HUES64 (cell line): ENCODE measurements around the gene RCAN2.

Experiments
- H3K27ac ChIP-seq: 2 replicates; pipeline ENCODE4 v1.7.0; 2013; ENCODE audit warnings: low read depth, low read length, inconsistent platforms
- H3K27me3 ChIP-seq: 2 replicates; pipeline ENCODE4 v1.6.1; 2013; ENCODE audit warnings: mild to moderate bottlenecking, low read length; ENCODE audit not compliant: insufficient read depth
- H3K36me3 ChIP-seq: 2 replicates; pipeline ENCODE4 v1.6.1; 2013; ENCODE audit warnings: mild to moderate bottlenecking, low read length; ENCODE audit not compliant: insufficient read depth
- H3K4me1 ChIP-seq: 2 replicates; pipeline ENCODE4 v1.6.1; 2013; ENCODE audit warnings: mild to moderate bottlenecking, low read length, moderate library complexity; ENCODE audit not compliant: insufficient read depth
- H3K4me3 ChIP-seq: 2 replicates; pipeline ENCODE4 v1.5.1; 2013; ENCODE audit warnings: mild to moderate bottlenecking, low read length, moderate library complexity
- H3K9ac ChIP-seq: 2 replicates; pipeline ENCODE4 v1.6.1; 2013; ENCODE audit warnings: mild to moderate bottlenecking, low read depth, low read length
- H3K9me3 ChIP-seq: 2 replicates; pipeline ENCODE4 v1.6.1; 2013; ENCODE audit warnings: low read depth, low read length; ENCODE audit not compliant: insufficient read depth
- WGBS: fragments of 150-250, 120-280 bp; methylation state at CpG from one replicate; pipeline ENCODE4 v1.1.7; 2013; ENCODE audit warnings: missing lambda C conversion rate; 5-methylcytosine and 5-hydroxymethylcytosine counted together

The RCAN2 gene

DNA sequence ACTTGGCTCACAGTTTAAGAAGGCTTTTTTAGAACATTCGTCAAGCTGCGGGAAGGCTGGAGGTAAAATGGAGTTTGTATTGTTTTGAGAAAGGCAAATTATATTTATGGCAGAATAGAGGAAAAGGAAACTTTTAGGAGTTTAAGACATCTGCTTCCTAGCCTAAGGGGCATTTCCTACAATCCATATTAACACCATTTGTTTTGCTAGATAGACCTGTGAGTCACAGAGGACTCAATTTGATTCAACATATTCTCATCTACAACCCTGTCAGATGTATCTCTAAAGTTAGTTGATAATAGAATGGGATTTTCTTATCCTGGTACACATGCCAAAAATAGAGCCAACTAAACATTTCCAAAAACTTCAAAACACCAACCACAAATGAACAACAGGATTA is 35.0 kb downstream of the RCAN2 start:
- no peak overlapping the region for H3K4me3 ChIP-seq
- H3K4me1 ChIP-seq, result no peaks in the 10 kb centered on the region
- no peak overlapping the region for H3K9ac ChIP-seq
- no peak overlapping the region for H3K27ac ChIP-seq
- WGBS, result 93% methylated on average over 2 of the region's 2 CpGs
- H3K36me3 ChIP-seq, result no peaks in the 10 kb centered on the region
- H3K27me3 ChIP-seq, result no peaks in the 10 kb centered on the region
- no peaks in the 10 kb centered on the region for H3K9me3 ChIP-seq

DNA sequence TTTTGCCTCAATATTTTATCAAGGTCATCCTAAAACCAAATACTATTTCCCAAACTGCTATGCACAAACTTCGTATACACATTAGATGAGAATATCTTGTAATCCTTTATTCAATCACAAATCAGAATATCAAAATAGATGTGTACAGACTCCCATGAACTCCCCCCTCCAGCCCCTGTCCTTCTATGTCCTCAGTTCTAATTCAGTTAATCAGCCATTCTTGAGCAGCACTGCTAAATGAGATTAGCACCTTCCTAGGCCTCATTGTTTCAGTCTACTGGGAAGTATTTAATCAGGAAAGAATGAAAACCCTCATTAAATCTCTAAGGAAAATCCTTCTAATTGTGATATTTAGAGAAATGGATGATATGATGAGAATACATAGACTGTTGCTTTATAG is 36.6 kb downstream of the RCAN2 start:
- Histone ChIP-seq H3K4me1 (no peaks in the 10 kb centered on the region), H3K27ac (no peak overlapping the region), H3K9me3 (no peaks in the 10 kb centered on the region), H3K4me3 (no peak overlapping the region), H3K27me3 (no peaks in the 10 kb centered on the region), H3K9ac (no peak overlapping the region), H3K36me3 (no peaks in the 10 kb centered on the region)
- 100% methylated on average over 1 of the region's 1 CpG for WGBS

DNA sequence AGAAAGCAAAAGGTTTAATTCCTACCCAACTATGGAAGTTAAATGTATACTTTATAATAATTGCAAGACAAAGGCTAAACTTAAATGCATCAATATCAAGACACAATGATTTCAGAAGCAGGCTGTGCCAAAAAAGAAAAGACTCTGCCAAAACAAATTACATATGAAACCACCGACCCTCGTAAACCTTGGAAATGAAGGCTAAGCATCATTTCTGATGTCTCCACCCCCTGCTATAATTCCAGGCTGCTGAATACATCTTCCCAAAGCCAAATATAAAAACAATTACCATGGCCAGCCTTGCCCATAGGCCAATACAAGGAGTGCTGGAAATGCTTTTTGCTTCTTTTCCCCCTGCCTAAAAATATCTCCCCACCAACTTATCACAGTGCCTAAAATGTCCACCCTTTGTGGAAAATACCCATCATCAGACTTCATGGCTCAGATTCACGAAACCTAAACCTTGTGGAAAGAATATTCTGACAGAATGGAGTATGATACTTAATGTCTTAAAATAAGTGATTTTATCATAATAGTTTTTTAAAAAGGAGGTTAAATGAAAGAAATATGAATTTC is 37.4 kb downstream of the RCAN2 start:
- H3K36me3 ChIP-seq, result no peaks in the 10 kb centered on the region
- no peaks in the 10 kb centered on the region; the same call in 1 of the 2 replicates for H3K9me3 ChIP-seq
- no peak overlapping the region for H3K4me3 ChIP-seq
- no peaks in the 10 kb centered on the region for H3K27me3 ChIP-seq
- H3K9ac ChIP-seq, result no peak overlapping the region
- 91% methylated on average over 2 of the region's 3 CpGs for WGBS
- no peaks in the 10 kb centered on the region for H3K4me1 ChIP-seq
- H3K27ac ChIP-seq, result no peak overlapping the region

DNA sequence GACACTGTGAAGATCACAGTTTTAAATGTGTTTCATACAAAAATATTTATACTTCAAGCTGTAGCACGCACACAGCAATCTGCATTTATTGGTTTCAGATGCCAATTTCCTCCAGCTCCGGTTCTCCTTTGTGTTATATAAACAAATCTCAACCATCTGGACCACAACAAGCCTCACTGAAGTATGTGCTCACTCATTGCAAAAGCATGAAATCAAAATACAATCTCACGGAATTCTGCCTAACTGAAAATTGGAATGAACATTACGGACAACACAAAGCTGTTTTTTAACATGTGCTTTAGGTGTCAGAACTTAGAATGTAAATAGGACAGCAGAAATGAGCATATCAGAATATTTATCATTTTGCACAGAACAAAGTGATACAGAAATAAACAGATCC is 38.0 kb downstream of the RCAN2 start:
- H3K27me3 ChIP-seq, result no peaks in the 10 kb centered on the region
- no peaks in the 10 kb centered on the region; the same call in 1 of the 2 replicates for H3K9me3 ChIP-seq
- no peaks in the 10 kb centered on the region for H3K36me3 ChIP-seq
- 85% methylated on average over 4 of the region's 4 CpGs for WGBS
- no peak overlapping the region for H3K4me3 ChIP-seq
- no peak overlapping the region for H3K27ac ChIP-seq
- no peaks in the 10 kb centered on the region for H3K4me1 ChIP-seq
- no peak overlapping the region for H3K9ac ChIP-seq

DNA sequence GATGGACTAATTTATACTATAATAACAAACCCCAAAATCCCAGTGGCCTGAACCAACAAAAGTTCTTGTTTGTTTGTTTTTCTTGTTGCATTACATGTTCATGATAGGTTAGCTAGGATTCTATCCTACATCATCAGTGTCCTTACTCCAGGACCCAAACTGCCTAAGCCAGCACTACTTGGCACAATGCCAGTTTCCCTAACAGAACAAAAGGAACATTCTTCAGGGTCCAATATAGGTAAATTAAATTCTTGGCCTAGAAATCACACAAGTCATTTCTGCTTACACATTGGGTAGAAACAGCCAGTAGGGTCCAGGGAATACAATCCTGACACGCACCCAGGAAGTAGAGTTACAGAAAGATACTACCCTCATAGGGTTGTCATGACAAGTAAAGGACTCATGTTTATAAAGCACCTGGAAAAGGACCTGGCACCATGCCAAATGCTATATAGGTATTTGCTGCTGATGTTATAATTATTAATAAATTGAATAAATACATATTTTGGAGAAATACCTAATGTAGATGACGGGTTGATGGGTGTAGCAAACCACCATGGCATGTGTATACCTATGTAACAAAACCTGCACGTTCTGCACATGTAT is 38.8 kb downstream of the RCAN2 start:
- Histone ChIP-seq H3K4me1 (no peaks in the 10 kb centered on the region), H3K4me3 (no peak overlapping the region)
- 100% methylated on average over 3 of the region's 3 CpGs for WGBS

DNA sequence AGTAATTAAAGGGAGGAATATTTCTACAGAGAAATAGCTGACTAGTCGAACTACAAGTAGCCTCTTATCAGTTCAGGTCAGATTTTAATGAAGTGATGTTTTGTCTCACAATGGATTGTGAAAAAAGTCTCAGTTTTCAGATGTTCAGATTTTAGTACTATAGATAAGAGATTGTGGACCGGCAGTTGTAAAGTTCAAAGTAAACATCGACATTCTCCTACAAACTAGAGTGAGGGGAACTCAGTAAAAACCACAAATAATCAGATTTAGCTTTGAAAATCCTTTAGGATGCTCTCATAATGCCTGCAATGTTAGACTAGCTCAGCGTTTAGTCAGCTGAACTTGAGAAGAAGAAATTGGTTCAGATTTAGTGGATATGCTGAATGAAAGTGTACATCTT is 39.9 kb downstream of the RCAN2 start:
- Histone ChIP-seq H3K9ac (no peak overlapping the region), H3K27ac (no peak overlapping the region), H3K36me3 (no peaks in the 10 kb centered on the region), H3K4me1 (no peaks in the 10 kb centered on the region), H3K9me3 (peaks cover 6% of the 10 kb centered on the region; the same call in 1 of the 2 replicates), H3K4me3 (no peak overlapping the region), H3K27me3 (no peaks in the 10 kb centered on the region)
- 96% methylated on average over 4 of the region's 4 CpGs for WGBS

More for the DNA sequence above, 38.8 kb downstream of the RCAN2 start:
- Histone ChIP-seq H3K9ac (no peak overlapping the region), H3K27ac (no peak overlapping the region), H3K36me3 (no peaks in the 10 kb centered on the region), H3K9me3 (no peaks in the 10 kb centered on the region; the same call in 1 of the 2 replicates), H3K27me3 (no peaks in the 10 kb centered on the region)

DNA sequence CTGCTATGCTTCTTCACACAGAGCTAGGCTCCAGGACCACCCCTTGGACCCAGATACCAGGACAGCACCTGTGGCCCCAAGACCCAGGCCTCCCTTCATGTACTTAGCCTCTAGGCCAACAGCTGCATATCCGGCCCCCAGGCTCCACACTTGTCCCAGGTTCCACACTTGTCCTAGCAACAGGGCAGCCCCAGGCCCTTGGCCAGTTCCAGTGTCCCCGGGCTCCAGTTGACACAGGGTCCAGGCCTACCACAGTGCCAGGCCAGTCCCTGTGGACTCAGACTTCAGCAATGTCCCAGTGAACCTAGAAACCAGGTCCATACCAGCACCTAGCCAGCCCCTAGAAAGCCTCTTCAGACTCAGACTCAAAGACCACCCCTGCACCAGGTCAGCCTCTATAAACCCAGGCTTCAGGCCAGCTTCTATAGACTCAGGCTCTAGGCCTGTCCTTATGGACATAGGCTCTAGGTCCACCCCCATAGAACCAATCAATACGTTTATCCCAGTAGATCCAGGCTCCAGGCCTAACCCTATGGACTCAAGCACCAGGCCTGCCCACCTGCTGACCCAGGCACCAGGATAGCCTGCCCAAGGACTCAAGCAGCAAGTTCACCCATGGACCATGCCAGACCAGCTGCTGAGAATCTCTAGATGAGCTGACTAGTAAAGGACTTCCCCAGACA is 46.3 kb downstream of the RCAN2 start:
- Histone ChIP-seq H3K4me3 (no peak overlapping the region), H3K36me3 (no peaks in the 10 kb centered on the region), H3K9me3 (peaks cover 10% of the 10 kb centered on the region), H3K27me3 (no peaks in the 10 kb centered on the region), H3K27ac (no peak overlapping the region), H3K4me1 (no peaks in the 10 kb centered on the region), H3K9ac (no peak overlapping the region)
- 89% methylated on average over 3 of the region's 3 CpGs for WGBS

DNA sequence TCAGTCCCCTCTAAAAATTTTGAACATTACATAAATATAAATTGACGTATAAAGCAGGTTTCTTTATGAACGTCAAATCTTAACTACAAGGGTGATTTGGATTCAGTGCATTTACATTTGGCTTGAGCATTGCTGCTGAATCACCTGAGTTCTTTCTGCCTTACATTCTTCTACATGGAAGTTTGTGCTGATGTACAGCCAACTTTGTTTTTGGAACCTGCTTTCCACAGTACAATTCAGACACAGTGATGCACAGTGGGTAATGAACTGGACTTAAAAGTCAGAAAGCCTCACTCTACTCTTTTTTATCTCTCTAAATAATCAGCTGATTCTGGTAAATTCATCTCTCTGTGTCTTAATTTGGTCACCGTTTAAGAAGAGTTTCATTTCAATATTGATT is 47.6 kb downstream of the RCAN2 start:
- H3K27me3 ChIP-seq, result no peaks in the 10 kb centered on the region
- no peaks in the 10 kb centered on the region for H3K36me3 ChIP-seq
- peaks cover 10% of the 10 kb centered on the region; the same call in 1 of the 2 replicates for H3K9me3 ChIP-seq
- no peaks in the 10 kb centered on the region for H3K4me1 ChIP-seq
- WGBS, result 95% methylated on average over 3 of the region's 3 CpGs
- no peak overlapping the region for H3K4me3 ChIP-seq
- H3K9ac ChIP-seq, result no peak overlapping the region
- H3K27ac ChIP-seq, result no peak overlapping the region

DNA sequence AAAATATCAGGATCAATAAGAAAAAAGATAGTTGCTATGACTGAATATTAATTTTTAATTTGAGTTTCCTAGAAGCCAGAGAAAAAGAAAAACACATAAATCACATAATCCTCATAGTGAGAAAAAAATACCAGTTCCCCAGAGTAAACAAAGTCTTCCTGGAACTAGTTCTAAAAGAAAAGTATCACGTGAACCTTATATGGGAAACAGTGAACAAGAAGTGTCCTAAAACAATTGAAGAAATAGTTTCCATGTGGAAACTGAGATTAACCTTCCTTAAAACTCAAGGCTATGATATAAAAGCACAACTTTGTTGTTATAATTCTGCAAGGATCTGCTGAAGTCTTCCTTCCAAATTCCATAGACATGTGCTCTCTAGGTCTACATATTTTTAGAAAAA is 50.6 kb downstream of the RCAN2 start:
- H3K4me1 ChIP-seq, result no peaks in the 10 kb centered on the region
- 100% methylated on average over 1 of the region's 1 CpG for WGBS
- no peaks in the 10 kb centered on the region for H3K36me3 ChIP-seq
- H3K27ac ChIP-seq, result no peak overlapping the region
- no peaks in the 10 kb centered on the region for H3K27me3 ChIP-seq
- peaks cover under 1% of the 10 kb centered on the region; the same call in 1 of the 2 replicates for H3K9me3 ChIP-seq
- no peak overlapping the region for H3K9ac ChIP-seq
- H3K4me3 ChIP-seq, result no peak overlapping the region

DNA sequence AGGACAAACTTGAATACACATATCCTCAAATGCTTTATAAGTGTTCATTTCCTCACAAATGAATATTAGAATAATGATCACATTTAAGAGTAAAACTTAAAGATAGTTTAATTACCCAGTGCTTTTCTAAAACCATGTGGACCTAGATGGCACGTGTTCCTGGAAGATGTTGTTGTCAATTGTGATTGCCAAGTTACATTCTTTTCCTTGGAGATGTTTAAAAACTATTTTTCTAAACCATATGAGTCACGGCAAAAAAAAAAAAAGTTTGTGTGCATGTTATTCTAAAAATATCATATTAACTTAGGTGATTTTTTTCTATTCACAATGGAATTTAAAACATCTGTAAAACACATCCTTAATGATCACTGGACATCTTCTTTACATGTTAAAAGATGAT is 51.1 kb downstream of the RCAN2 start:
- Histone ChIP-seq H3K4me1 (peaks cover 3% of the 10 kb centered on the region; the same call in 1 of the 2 replicates), H3K9me3 (no peaks in the 10 kb centered on the region; the same call in 1 of the 2 replicates), H3K36me3 (no peaks in the 10 kb centered on the region), H3K27me3 (no peaks in the 10 kb centered on the region), H3K4me3 (no peak overlapping the region), H3K27ac (no peak overlapping the region), H3K9ac (no peak overlapping the region)
- 89% methylated on average over 1 of the region's 2 CpGs for WGBS

DNA sequence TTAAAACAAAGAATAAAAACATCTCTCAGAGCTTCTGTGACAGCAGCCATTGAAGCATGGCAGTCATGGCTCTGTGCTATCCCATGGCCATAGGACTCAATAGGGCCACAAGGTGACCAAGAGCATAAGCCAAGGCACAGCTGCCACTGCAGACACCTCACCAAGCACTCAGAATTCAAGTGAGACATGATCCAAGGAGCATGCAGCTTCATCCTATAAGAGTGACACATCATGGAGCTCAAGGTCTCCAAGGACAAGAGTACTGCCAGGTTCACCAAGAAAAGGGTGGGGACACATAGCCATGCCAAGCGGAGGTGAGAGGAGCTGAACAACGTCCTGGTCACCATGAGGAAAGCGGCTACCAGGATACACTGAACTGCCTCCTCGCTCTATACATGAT is 53.0 kb downstream of the RCAN2 start:
- H3K4me1 ChIP-seq, result peaks cover 3% of the 10 kb centered on the region; the same call in 1 of the 2 replicates

More for the DNA sequence above, 53.0 kb downstream of the RCAN2 start:
- Histone ChIP-seq H3K27me3 (no peaks in the 10 kb centered on the region), H3K4me3 (no peak overlapping the region), H3K9me3 (no peaks in the 10 kb centered on the region), H3K36me3 (no peaks in the 10 kb centered on the region), H3K9ac (no peak overlapping the region), H3K27ac (no peak overlapping the region)
- WGBS, result 90% methylated on average over 4 of the region's 4 CpGs
